Spleen (tissue), 11 donors: ENCODE measurements around the gene LCORL. TPM values are rescaled to one million over a fixed set of nuclear protein-coding genes. Genes with fewer than 3 reads are reported as not detected.

ENCODE experiments used
- DNase-seq: peaks from one replicate; pipeline ENCODE4 v3.0.0-alpha.2; 2020
- H3K27ac ChIP-seq, 8 donors: fragments of 200-600 bp; sonication (generic) in 7 of 8; 1 replicate in 4 of 8; 2 replicates in 4 of 8; pipeline versions ENCODE4 v1.5.0 to v1.8.0; 2016 to 2021; ENCODE audit warnings: inconsistent platforms in 4 of 8, mild to moderate bottlenecking in 4 of 8, moderate library complexity in 1 of 8
- H3K27me3 ChIP-seq, 7 donors: fragments of 200-600 bp; sonication (generic) in 6 of 7; replicated peaks in 1 of 7; 1 replicate in 4 of 7; 2 replicates in 3 of 7; pipeline versions ENCODE4 v1.5.0 to v1.8.0; 2016 to 2021; ENCODE audit warnings: inconsistent platforms in 3 of 7, mild to moderate bottlenecking in 1 of 7
- H3K36me3 ChIP-seq, 6 donors: fragments of 200-600 bp; sonication (generic) in 5 of 6; 1 replicate in 4 of 6; 2 replicates in 2 of 6; pipeline versions ENCODE4 v1.5.0 to v1.8.0; 2016 to 2021; ENCODE audit warnings: inconsistent platforms in 2 of 6
- H3K4me1 ChIP-seq, 6 donors: fragments of 200-600 bp; sonication (generic) in 5 of 6; 1 replicate in 3 of 6; 2 replicates in 3 of 6; pipeline versions ENCODE4 v1.5.0 to v1.8.0; 2016 to 2021; ENCODE audit warnings: inconsistent platforms in 3 of 6
- H3K4me3 ChIP-seq, 8 donors: fragments of 200-600 bp; sonication (generic) in 7 of 8; 1 replicate in 4 of 8; 2 replicates in 4 of 8; pipeline versions ENCODE4 v1.5.0 to v1.8.0; 2016 to 2021; ENCODE audit warnings: inconsistent platforms in 4 of 8, mild to moderate bottlenecking in 4 of 8, moderate library complexity in 2 of 8
- H3K9me3 ChIP-seq, 8 donors: fragments of 200-600 bp; sonication (generic) in 7 of 8; 1 replicate in 4 of 8; 2 replicates in 4 of 8; pipeline versions ENCODE4 v1.5.0 to v1.8.0; 2016 to 2021; ENCODE audit warnings: inconsistent platforms in 4 of 8
- CTCF ChIP-seq, 11 experiments: fragments of 200-600 bp in 7 of 11; fragments of 450-650 bp in 4 of 11; sonication (generic) in 4 of 11; IDR thresholded peaks in 8 of 11; conservative IDR thresholded peaks in 3 of 11; 1 replicate in 7 of 11; 2 replicates in 4 of 11; pipeline versions ENCODE4 v1.4.0 to v1.8.0; 2016 to 2021; ENCODE audit warnings: antibody characterized with exemption in 11 of 11, inconsistent platforms in 4 of 11, mild to moderate bottlenecking in 1 of 11
- POLR2A ChIP-seq, 3 donors: fragments of 450-650 bp; IDR thresholded peaks; one replicate each; pipeline ENCODE4 v1.5.1; 2017; ENCODE audit warnings: antibody characterized with exemption in 3 of 3, mild to moderate bottlenecking in 1 of 3
- POLR2AphosphoS5 ChIP-seq, 3 donors: sonication (generic); formaldehyde crosslinking; IDR thresholded peaks; one replicate each; pipeline ENCODE4 v1.5.1; 2017; ENCODE audit warnings: antibody characterized with exemption in 3 of 3
- WGBS, 5 donors: extraction: QIAGEN DNeasy Blood & Tissue Kit in 3 of 5; methylation state at CpG; one replicate each; pipeline versions ENCODE4 v1.1.5 to v1.1.7; 2013 to 2018; 5-methylcytosine and 5-hydroxymethylcytosine counted together
- intact Hi-C: fragments of 100-400 bp; cut with DNase I; formaldehyde crosslinking; loops from one replicate; pipeline ENCODE4 v1.15.0; 2023; ENCODE audit warnings: low total_unique reads
- polyA plus RNA-seq, 3 donors: library from polyadenylated mRNA; stranded (reverse); fragments of 200-250 nt; gene quantifications; one replicate each; pipeline ENCODE4 v1.2.1, GENCODE V29; 2013
- total RNA-seq, 7 donors: library from RNA; depleted of rRNA in 3 of 7; stranded (reverse); fragments of >200 nt in 3 of 7; fragmentation: NEBNext Ultra II Directional in 4 of 7; extraction: Animal tissue kit (Norgen Biotek cat#: 25700) in 4 of 7; gene quantifications; one replicate each; pipeline versions ENCODE4 v1.1.0 to v1.2.1, GENCODE V29; 2016 to 2021
- donor health status: healthy with polysubstance abuse.
- donor health status: DM: no; HTN: no; CAD: no; lungs with moderate emphysema.
- donor health status: DM: no; HTN: no; CAD: no.
- donor health status: Bipolar disorder and iron deficiency.
- donor health status: healthy.
- donor health status: DM: no; HTN: no; CAD: no.
- donor health status: DM: yes; HTN: yes; CAD: no.

LCORL gene
- total and polyA plus RNA-seq, 10 donors = 1.8 to 48.7 (median 22.6) TPM

GRCh38 chr4:17924189-17924588, 97.4 kb downstream of the LCORL start:
- Histone ChIP-seq H3K27ac (no peak overlapping the region), H3K9me3 (peaks cover 0 to 16% (median 10%) of the 10 kb centered on the region in 8 donors), H3K4me1 (no peaks in the 10 kb centered on the region), H3K36me3 (peaks cover 0 to 33% (median 0%) of the 10 kb centered on the region in 6 donors), H3K27me3 (no peaks in the 10 kb centered on the region), H3K4me3 (no peak overlapping the region)
- WGBS, 5 donors = 94 to 100% (median 97%) methylated on average over 5 of the region's 5 CpGs
- intact Hi-C loops = no loop called here
- no peak for TF ChIP-seq POLR2A (IDR thresholded peaks at IDR 0.05)
- TF ChIP-seq CTCF (IDR thresholded peaks at IDR 0.05 in 8 of 11, conservative IDR thresholded peaks at IDR 0.05 in 3 of 11) = no peak
- TF ChIP-seq POLR2AphosphoS5 (IDR thresholded peaks at IDR 0.05) = no peak
- no peak for DNase-seq

- Histone ChIP-seq H3K4me3 (no peak overlapping the region), H3K4me1 (no peaks in the 10 kb centered on the region), H3K36me3 (peaks cover 0 to 25% (median 0%) of the 10 kb centered on the region in 6 donors), H3K9me3 (peaks cover 0 to 9% (median 0%) of the 10 kb centered on the region in 8 donors), H3K27ac (no peak overlapping the region), H3K27me3 (no peaks in the 10 kb centered on the region)
- no peak for TF ChIP-seq POLR2A (IDR thresholded peaks at IDR 0.05)
- TF ChIP-seq CTCF (IDR thresholded peaks at IDR 0.05 in 8 of 11, conservative IDR thresholded peaks at IDR 0.05 in 3 of 11) = no peak
- no peak for TF ChIP-seq POLR2AphosphoS5 (IDR thresholded peaks at IDR 0.05)
- intact Hi-C loops = no loop called here
- DNase-seq = no peak
- WGBS, 5 donors = 98 to 100% (median 100%) methylated on average over 1 of the region's 1 CpG
These were observed 100.1 kb downstream of the LCORL start for GRCh38 chr4:17921451-17921850.

GRCh38 chr4:17920681-17921080, 100.9 kb downstream of the LCORL start:
- Histone ChIP-seq H3K27me3 (no peaks in the 10 kb centered on the region), H3K36me3 (peaks cover 0 to 25% (median 0%) of the 10 kb centered on the region in 6 donors), H3K4me3 (no peak overlapping the region), H3K9me3 (peaks cover 0 to 9% (median 0%) of the 10 kb centered on the region in 8 donors), H3K27ac (no peak overlapping the region), H3K4me1 (no peaks in the 10 kb centered on the region)
- intact Hi-C loops = no loop called here
- DNase-seq = no peak
- WGBS, 5 donors = 95 to 100% (median 100%) methylated on average over 1 of the region's 1 CpG
- TF ChIP-seq CTCF (IDR thresholded peaks at IDR 0.05 in 8 of 11, conservative IDR thresholded peaks at IDR 0.05 in 3 of 11) = no peak
- TF ChIP-seq POLR2A (IDR thresholded peaks at IDR 0.05) = no peak
- TF ChIP-seq POLR2AphosphoS5 (IDR thresholded peaks at IDR 0.05) = no peak

- DNase-seq = no peak
- H3K27ac ChIP-seq = no peak overlapping the region
- TF ChIP-seq POLR2AphosphoS5 (IDR thresholded peaks at IDR 0.05) = no peak
- no peak for TF ChIP-seq CTCF (IDR thresholded peaks at IDR 0.05 in 8 of 11, conservative IDR thresholded peaks at IDR 0.05 in 3 of 11)
- no peak for TF ChIP-seq POLR2A (IDR thresholded peaks at IDR 0.05)
- intact Hi-C loops = no loop called here
- H3K36me3 ChIP-seq = peaks cover 0 to 32% (median 12%) of the 10 kb centered on the region in 6 donors
- H3K9me3 ChIP-seq = peaks cover 0 to 9% (median 0%) of the 10 kb centered on the region in 8 donors
- no peaks in the 10 kb centered on the region for H3K27me3 ChIP-seq
- no peaks in the 10 kb centered on the region for H3K4me1 ChIP-seq
- H3K4me3 ChIP-seq = no peak overlapping the region
These were observed 106.1 kb downstream of the LCORL start for GRCh38 chr4:17915439-17915838.
